ENCODE measurements around the gene FSTL5.

The FSTL5 gene

GRCh38 chr4:162102713-162103112 lies 61.1 kb downstream of the FSTL5 start:
- no peak for DNase-seq (ENCODE audit: low spot score)

GRCh38 chr4:162101337-162101736 lies 62.5 kb downstream of the FSTL5 start:
- no peak for DNase-seq (ENCODE audit: low spot score)

- no peak for DNase-seq (ENCODE audit: low spot score)
Observed at GRCh38 chr4:162075726-162076125, 88.1 kb downstream of the FSTL5 start.

- DNase-seq (ENCODE audit: low spot score): peak; percentile 46
Observed at GRCh38 chr4:162061214-162061613, 102.6 kb downstream of the FSTL5 start.

- no peak for DNase-seq (ENCODE audit: low spot score)
Observed at GRCh38 chr4:162059656-162060055, 104.1 kb downstream of the FSTL5 start.

- DNase-seq (ENCODE audit: low spot score): no peak
Observed at GRCh38 chr4:162056990-162057389, 106.8 kb downstream of the FSTL5 start.

GRCh38 chr4:162046135-162046534 lies 117.7 kb downstream of the FSTL5 start:
- no peak for DNase-seq (ENCODE audit: low spot score)

- no peak for DNase-seq (ENCODE audit: low spot score)
Observed at GRCh38 chr4:162038112-162038511, 125.7 kb downstream of the FSTL5 start.

GRCh38 chr4:162017863-162018262 lies 145.9 kb downstream of the FSTL5 start:
- DNase-seq (ENCODE audit: low spot score): no peak

- no peak for DNase-seq (ENCODE audit: low spot score)
Observed at GRCh38 chr4:162016991-162017390, 146.8 kb downstream of the FSTL5 start.

- no peak for DNase-seq (ENCODE audit: low spot score)
Observed at GRCh38 chr4:162016219-162016618, 147.6 kb downstream of the FSTL5 start.

GRCh38 chr4:162015090-162015489 lies 148.7 kb downstream of the FSTL5 start:
- no peak for DNase-seq (ENCODE audit: low spot score)

- no peak for DNase-seq (ENCODE audit: low spot score)
Observed at GRCh38 chr4:162011089-162011488, 152.7 kb downstream of the FSTL5 start.

- no peak for DNase-seq (ENCODE audit: low spot score)
Observed at GRCh38 chr4:162010362-162010761, 153.4 kb downstream of the FSTL5 start.

- no peak for DNase-seq (ENCODE audit: low spot score)
Observed at GRCh38 chr4:161992317-161992716, 171.5 kb downstream of the FSTL5 start.

GRCh38 chr4:161991811-161992210 lies 172.0 kb downstream of the FSTL5 start:
- no peak for DNase-seq (ENCODE audit: low spot score)

- DNase-seq (ENCODE audit: low spot score): no peak
Observed at GRCh38 chr4:161990721-161991120, 173.1 kb downstream of the FSTL5 start.

- DNase-seq (ENCODE audit: low spot score): no peak
Observed at GRCh38 chr4:161988946-161989345, 174.9 kb downstream of the FSTL5 start.

GRCh38 chr4:161987611-161988010 lies 176.2 kb downstream of the FSTL5 start:
- DNase-seq (ENCODE audit: low spot score): no peak

GRCh38 chr4:161952382-161952781 lies 211.4 kb downstream of the FSTL5 start:
- DNase-seq (ENCODE audit: low spot score): no peak

GRCh38 chr4:161949946-161950725 lies 213.7 kb downstream of the FSTL5 start:
- DNase-seq (ENCODE audit: low spot score): peak; percentile 39

GRCh38 chr4:161948026-161948770 lies 215.6 kb downstream of the FSTL5 start:
- no peak for DNase-seq (ENCODE audit: low spot score)

- peak; percentile 3 for DNase-seq (ENCODE audit: low spot score)
Observed at GRCh38 chr4:161937596-161937995, 226.2 kb downstream of the FSTL5 start.

Data from kidney tubule cell (primary cell).